Ovary (tissue), 9 donors: ENCODE measurements around the gene EXD3. TPM values are rescaled to one million over a fixed set of nuclear protein-coding genes. Genes with fewer than 3 reads are reported as not detected.
"Not testable (repeated sequence)": the region's sequence is repeated elsewhere in the genome, so short reads cannot be mapped to it uniquely, and the experiment has no call there.

ENCODE experiments used
- DNase-seq, 5 donors: peaks; one replicate each; pipeline ENCODE4 v3.0.0-alpha.2; 2019 to 2020
- H3K27ac ChIP-seq, 2 donors: fragments of 200-600 bp; one replicate each; pipeline versions ENCODE4 v1.5.1 to v1.8.0; 2019 to 2022
- H3K27me3 ChIP-seq: fragments of 200-600 bp; one replicate; pipeline ENCODE4 v1.8.0; 2022
- H3K36me3 ChIP-seq: fragments of 200-600 bp; sonication (generic); one replicate; pipeline ENCODE4 v1.5.1; 2019
- H3K4me1 ChIP-seq: one replicate; pipeline ENCODE4 v1.8.1; 2013; ENCODE audit warnings: mild to moderate bottlenecking, moderate library complexity; ENCODE audit not compliant: insufficient read depth
- H3K4me3 ChIP-seq: fragments of 200-600 bp; sonication (generic); one replicate; pipeline ENCODE4 v1.5.1; 2017
- H3K9me3 ChIP-seq, 2 donors: fragments of 200-600 bp in 1 of 2; sonication (generic) in 1 of 2; one replicate each; pipeline versions ENCODE4 v1.5.1 to v1.8.1; 2013 to 2019; ENCODE audit warnings: mild to moderate bottlenecking in 1 of 2, moderate library complexity in 1 of 2
- EP300 ChIP-seq: sonication (generic); formaldehyde crosslinking; IDR thresholded peaks from one replicate; pipeline ENCODE4 v1.6.1; 2017; ENCODE audit warnings: antibody characterized with exemption
- POLR2A ChIP-seq: fragments of 450-650 bp; IDR thresholded peaks from one replicate; pipeline ENCODE4 v1.6.1; 2017; ENCODE audit warnings: antibody characterized with exemption, mild to moderate bottlenecking, moderate library complexity
- WGBS, 3 donors: extraction: QIAGEN DNeasy Blood & Tissue Kit in 1 of 3; methylation state at CpG; one replicate each; pipeline versions ENCODE4 v1.1.5 to v1.1.7; 2013 to 2017; 5-methylcytosine and 5-hydroxymethylcytosine counted together
- intact Hi-C, 4 donors: fragments of 100-400 bp; cut with DNase I; formaldehyde crosslinking; loops; one replicate each; pipeline versions ENCODE4 v1.11.0 to v1.15.1; 2022 to 2023
- polyA plus RNA-seq, 2 donors: library from polyadenylated mRNA; stranded (reverse); fragments of 200-250 nt in 1 of 2; fragments of 350-450 nt in 1 of 2; fragmentation: Illumina TruSeq in 1 of 2; extraction: RNeasy Lipid Tissue Mini Kit (QIAGEN cat#74804) in 1 of 2; gene quantifications; one replicate each; pipeline ENCODE4 v1.2.3, GENCODE V29; 2013 to 2014
- total RNA-seq, 7 donors: library from RNA; depleted of rRNA in 2 of 7; stranded (reverse); fragments of >200 nt in 2 of 7; fragmentation: NEBNext Ultra II Directional in 3 of 7; extraction: Animal tissue kit (Norgen Biotek cat#: 25700) in 3 of 7; gene quantifications; one replicate each; pipeline versions ENCODE4 v1.1.0 to v1.2.4, GENCODE V29; 2016 to 2023
- TF ChIP-seq, protein P1 (sequence below), 3 donors: fragments of 450-650 bp in 2 of 3; fragments of 200-600 bp in 1 of 3; IDR thresholded peaks; one replicate each; pipeline versions ENCODE4 v1.5.1 to v1.8.0; 2016 to 2022; ENCODE audit warnings: antibody characterized with exemption in 3 of 3, mild to moderate bottlenecking in 1 of 3
- donor health status: DM: no; HTN: no; CAD: no; lungs with moderate emphysema.
- donor health status: DM: no; HTN: no; CAD: no.
- donor health status: Bipolar disorder and iron deficiency.
- donor health status: DM: yes; HTN: yes; CAD: no.
- donor health status: DM: no; HTN: no; CAD: no.
- donor health status: DM: yes; HTN: yes; CAD: no.

The EXD3 gene
- total and polyA plus RNA-seq, 9 donors: 1.0 to 30.6 (median 23.4) TPM

DNA sequence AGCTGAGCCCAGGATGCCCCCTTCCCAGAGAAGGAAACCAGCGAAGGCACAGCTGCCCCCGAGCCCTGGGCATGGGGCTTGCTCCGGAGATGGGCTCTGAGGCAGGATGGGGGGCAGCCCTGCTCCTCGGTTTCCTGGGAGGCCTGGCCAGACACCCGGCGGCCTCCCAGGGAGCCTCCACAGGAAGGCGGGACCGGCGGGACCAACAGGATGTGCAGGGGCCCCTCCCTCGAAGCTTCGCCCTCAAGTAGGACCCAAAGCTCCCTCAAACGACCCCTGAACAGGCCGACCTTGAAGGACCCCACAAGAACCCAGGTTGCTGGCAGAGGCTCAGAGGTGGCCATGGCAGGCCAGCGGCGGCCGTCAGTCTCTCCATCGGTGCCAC, 11.7 kb downstream of the EXD3 start:
- Histone ChIP-seq H3K9me3 (no peaks in the 10 kb centered on the region), H3K4me3 (no peak overlapping the region), H3K36me3 (no peaks in the 10 kb centered on the region), H3K27me3 (no peaks in the 10 kb centered on the region), H3K4me1 (peaks cover 22% of the 10 kb centered on the region), H3K27ac (no peak overlapping the region)
- no peak for DNase-seq
- WGBS, 3 donors: 22 to 40% (median 34%) methylated on average over 1 to 17 of the region's 17 CpGs
- intact Hi-C loops: no loop called here
- TF ChIP-seq EP300 (no peak), POLR2A (no peak)
- TF ChIP-seq, protein P1, sequence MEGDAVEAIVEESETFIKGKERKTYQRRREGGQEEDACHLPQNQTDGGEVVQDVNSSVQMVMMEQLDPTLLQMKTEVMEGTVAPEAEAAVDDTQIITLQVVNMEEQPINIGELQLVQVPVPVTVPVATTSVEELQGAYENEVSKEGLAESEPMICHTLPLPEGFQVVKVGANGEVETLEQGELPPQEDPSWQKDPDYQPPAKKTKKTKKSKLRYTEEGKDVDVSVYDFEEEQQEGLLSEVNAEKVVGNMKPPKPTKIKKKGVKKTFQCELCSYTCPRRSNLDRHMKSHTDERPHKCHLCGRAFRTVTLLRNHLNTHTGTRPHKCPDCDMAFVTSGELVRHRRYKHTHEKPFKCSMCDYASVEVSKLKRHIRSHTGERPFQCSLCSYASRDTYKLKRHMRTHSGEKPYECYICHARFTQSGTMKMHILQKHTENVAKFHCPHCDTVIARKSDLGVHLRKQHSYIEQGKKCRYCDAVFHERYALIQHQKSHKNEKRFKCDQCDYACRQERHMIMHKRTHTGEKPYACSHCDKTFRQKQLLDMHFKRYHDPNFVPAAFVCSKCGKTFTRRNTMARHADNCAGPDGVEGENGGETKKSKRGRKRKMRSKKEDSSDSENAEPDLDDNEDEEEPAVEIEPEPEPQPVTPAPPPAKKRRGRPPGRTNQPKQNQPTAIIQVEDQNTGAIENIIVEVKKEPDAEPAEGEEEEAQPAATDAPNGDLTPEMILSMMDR (IDR thresholded peaks at IDR 0.05): no peak

GRCh38 chr9:137410891-137411249, 12.1 kb downstream of the EXD3 start:
- Histone ChIP-seq H3K27ac (no peak overlapping the region), H3K9me3 (no peaks in the 10 kb centered on the region), H3K4me1 (peaks cover 22% of the 10 kb centered on the region), H3K27me3 (no peaks in the 10 kb centered on the region), H3K36me3 (no peaks in the 10 kb centered on the region), H3K4me3 (no peak overlapping the region)
- no peak for TF ChIP-seq POLR2A
- TF ChIP-seq, protein P1 (IDR thresholded peaks at IDR 0.05): no peak
- no peak for TF ChIP-seq EP300
- intact Hi-C loops: no loop called here
- 75 to 88% (median 77%) methylated on average over 6 to 15 of the region's 15 CpGs for WGBS, 3 donors
- peak in 1 of 5 donors; percentile 46 for DNase-seq

DNA sequence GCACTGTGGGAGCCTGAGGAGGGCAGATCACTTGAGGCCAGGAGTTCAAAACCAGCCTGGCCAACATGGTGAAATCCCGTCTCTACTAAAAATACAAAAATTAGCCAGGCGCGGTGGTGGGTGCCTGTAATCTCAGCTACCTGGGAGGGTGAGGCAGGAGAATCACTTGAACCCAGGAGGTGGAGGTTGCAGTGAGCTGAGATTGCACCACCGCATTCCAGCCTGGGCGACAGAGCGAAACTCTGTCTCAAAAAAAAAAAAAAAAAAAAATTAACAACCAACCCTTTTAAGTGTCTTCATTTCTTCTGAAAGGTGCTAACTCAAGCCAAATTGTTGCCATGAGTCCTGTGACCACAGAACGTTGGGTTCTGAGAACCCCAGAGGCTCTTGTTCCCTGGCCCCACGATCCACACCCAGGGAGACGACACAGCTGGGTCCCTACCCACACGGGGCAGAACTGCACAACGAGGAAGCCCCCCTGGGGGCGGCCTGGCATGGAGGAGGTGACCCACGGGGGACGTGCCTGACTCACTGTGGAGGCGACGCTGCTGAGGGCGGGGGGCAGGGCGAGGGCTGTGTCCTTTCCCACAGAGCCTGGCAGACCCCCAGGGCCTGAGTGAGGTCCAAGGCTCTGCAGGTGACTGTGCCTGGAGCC, 12.6 kb downstream of the EXD3 start:
- H3K27me3 ChIP-seq, H3K9me3 ChIP-seq, H3K27ac ChIP-seq, intact Hi-C loops, H3K36me3 ChIP-seq, H3K4me3 ChIP-seq: not testable (repeated sequence)
- peaks cover 22% of the 10 kb centered on the region for H3K4me1 ChIP-seq
- peak in 2 of 5 donors; percentile 46 to 52 for DNase-seq
- WGBS, 3 donors: 79 to 86% (median 80%) methylated on average over 12 to 18 of the region's 18 CpGs

DNA sequence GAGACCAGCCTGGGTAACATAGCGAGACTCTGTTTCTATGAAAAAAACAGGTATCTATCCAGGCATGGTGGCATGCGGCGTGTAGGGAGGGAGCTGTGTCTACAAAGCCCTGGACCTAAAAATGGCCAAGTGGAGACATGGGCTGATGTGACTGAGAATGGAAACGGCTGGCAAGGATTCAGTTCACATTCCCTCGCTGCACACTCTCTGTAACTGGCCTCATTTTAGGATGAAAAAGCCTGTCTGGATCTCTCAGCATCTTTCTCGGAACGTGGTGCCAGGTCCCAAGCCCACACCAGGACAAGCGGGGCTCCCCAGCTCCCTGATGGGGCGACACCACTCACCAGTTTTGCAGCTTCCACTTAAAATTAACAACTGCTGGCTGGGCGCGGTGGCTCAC, 13.4 kb downstream of the EXD3 start:
- DNase-seq: no peak
- H3K27ac ChIP-seq: no peak overlapping the region
- H3K4me1 ChIP-seq: peaks cover 20% of the 10 kb centered on the region
- TF ChIP-seq, protein P1 (IDR thresholded peaks at IDR 0.05): no peak
- no peak for TF ChIP-seq POLR2A
- no peak for TF ChIP-seq EP300
- H3K36me3 ChIP-seq: no peaks in the 10 kb centered on the region
- no peaks in the 10 kb centered on the region for H3K9me3 ChIP-seq
- no peaks in the 10 kb centered on the region for H3K27me3 ChIP-seq
- H3K4me3 ChIP-seq: no peak overlapping the region
- WGBS, 3 donors: 91 to 94% (median 94%) methylated on average over 11 of the region's 11 CpGs
- intact Hi-C loops: loop anchor here in 3 of 4 donors (5.0 kb wide), 2 partner anchors 107 to 112 kb away; partner anchors contain the start of gene NRARP (in 1 of the 3)

- TF ChIP-seq EP300: no peak
- TF ChIP-seq POLR2A: no peak
- TF ChIP-seq, protein P1 (IDR thresholded peaks at IDR 0.05): no peak
- peaks cover 16% of the 10 kb centered on the region for H3K4me1 ChIP-seq
- no peaks in the 10 kb centered on the region for H3K36me3 ChIP-seq
- H3K9me3 ChIP-seq: no peaks in the 10 kb centered on the region
- peak overlapping the region in 1 of 2 donors; percentile 56 for H3K27ac ChIP-seq
- 88 to 92% (median 91%) methylated on average over 24 of the region's 24 CpGs for WGBS, 3 donors
- intact Hi-C loops: loop anchor here in 3 of 4 donors (5.0 kb wide), 2 partner anchors 107 to 112 kb away; partner anchors contain the start of gene NRARP (in 1 of the 3)
- no peak overlapping the region for H3K4me3 ChIP-seq
- H3K27me3 ChIP-seq: no peaks in the 10 kb centered on the region
- no peak for DNase-seq
Observed at GRCh38 chr9:137408651-137409405, 14.1 kb downstream of the EXD3 start.
